NCI-H345 (cell line): ENCODE measurements around the gene FTSJ1.
"Not testable (repeated sequence)": the region's sequence is repeated elsewhere in the genome, so short reads cannot be mapped to it uniquely, and the experiment has no call there.

Source experiments
- DNase-seq: peaks from one replicate; lab custom pipeline; 2025; lab: John Stamatoyannopoulos, UW

FTSJ1 gene

GRCh38 chrX:48525853-48526252, 49.9 kb downstream of the FTSJ1 start:
- not testable (repeated sequence) for DNase-seq

- DNase-seq = no peak
These were observed 54.7 kb downstream of the FTSJ1 start for GRCh38 chrX:48530736-48531135.

GRCh38 chrX:48531358-48531959, 55.5 kb downstream of the FTSJ1 start:
- DNase-seq = no peak

- no peak for DNase-seq
These were observed 56.2 kb downstream of the FTSJ1 start for GRCh38 chrX:48532161-48532560.

GRCh38 chrX:48533165-48533564, 57.2 kb downstream of the FTSJ1 start:
- no peak for DNase-seq
